PC-9 (cell line): ENCODE results near the gene IL9R.

Experiments used
- CTCF ChIP-seq: fragments of 200-600 bp; sonication (generic); conservative IDR thresholded peaks from 2 replicates; pipeline ENCODE4 v1.6.1; 2017; ENCODE audit warnings: mixed run types, antibody characterized with exemption, mild to moderate bottlenecking, moderate library complexity
- EZH2 ChIP-seq: fragments of 200-600 bp; sonication (generic); IDR thresholded peaks from 2 replicates; pipeline ENCODE4 v1.8.0; 2017; ENCODE audit warnings: antibody characterized with exemption, low read depth

GRCh38 chrX:156001667-156002021 lies 4.1 kb downstream of the IL9R start:
- TF ChIP-seq CTCF: no peak
- TF ChIP-seq EZH2: no peak
